HG03442 (cell line): ENCODE results near the gene TMEM184A.

Experiments used
- ATAC-seq: cut with Tn5 transposase; IDR thresholded peaks from one replicate; pipeline ENCODE4 v1.9.1; 2021; ENCODE audit warnings: mild to moderate bottlenecking, moderate library complexity; ENCODE audit not compliant: unreplicated experiment

The TMEM184A gene

DNA sequence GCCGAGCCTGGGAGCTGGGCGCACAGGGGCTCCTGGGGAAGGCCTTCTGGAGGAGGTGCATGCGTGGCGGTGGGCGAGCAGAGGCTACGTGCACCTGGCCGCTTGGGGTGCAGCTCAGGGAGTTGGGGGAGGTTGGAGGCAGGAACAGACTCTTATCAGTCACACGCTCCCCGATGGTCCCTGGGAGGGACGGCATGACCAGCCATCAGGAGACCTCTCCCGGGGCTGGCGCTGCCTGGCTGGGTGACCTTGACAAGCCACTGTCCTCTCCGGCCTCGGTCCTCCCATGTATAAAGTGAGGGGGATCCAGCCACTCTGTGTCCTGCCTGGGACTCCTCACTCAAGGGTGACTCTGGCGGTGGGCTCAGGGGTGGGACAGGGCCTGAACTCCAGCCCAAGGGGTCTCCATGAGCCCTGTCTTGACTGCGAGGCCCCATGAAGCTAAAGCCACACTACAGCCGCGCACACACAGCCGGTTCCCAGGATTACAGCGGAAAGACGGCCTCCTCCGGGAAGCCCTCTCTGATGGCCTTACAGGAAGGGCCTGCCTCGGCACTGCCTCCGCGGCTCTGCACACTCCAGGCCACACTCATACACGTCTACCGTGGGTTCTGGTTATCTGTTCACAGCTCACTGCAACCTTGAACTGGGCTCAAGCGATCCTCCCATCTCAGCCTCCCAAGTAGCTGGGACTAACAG is 2.3 kb downstream of the TMEM184A start:
- ATAC-seq = no peak

DNA sequence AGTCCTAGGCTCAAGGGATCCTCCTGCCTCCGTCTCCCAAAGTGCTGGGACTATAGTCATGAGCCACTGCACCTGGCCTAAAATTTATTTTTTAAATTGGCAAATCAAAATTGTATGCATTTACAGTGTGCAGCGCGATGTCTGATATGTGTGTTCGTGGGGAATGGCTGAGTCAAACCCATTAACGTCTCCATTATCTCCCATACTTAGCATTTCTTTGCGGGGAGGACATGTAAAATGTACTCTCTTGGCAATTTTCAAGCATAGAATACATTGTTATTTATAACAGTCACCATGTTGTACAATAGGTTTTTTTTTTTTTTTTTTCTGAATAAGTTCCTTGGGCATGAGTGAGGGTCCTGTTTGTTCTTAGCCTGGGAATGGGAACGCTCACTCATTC is 3.8 kb downstream of the TMEM184A start:
- no peak for ATAC-seq

DNA sequence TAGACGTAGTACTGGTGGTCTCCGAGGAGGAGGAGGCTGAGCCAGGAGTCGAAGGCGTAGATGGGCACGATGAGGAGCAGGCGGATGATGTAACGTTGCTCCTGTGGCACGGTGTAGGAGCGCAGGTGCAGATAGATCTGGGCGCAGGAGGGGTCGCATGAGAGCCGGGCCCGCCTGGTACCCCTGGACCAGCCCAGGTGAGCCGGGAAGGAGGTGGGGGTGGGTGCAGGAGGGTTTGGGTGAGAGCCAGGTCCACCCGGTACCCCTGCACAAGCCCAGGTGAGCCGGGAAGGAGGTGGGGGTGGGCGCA is 5.2 kb downstream of the TMEM184A start:
- no peak for ATAC-seq

GRCh38 chr7:1550005-1550845 is 5.8 kb downstream of the TMEM184A start:
- no peak for ATAC-seq

DNA sequence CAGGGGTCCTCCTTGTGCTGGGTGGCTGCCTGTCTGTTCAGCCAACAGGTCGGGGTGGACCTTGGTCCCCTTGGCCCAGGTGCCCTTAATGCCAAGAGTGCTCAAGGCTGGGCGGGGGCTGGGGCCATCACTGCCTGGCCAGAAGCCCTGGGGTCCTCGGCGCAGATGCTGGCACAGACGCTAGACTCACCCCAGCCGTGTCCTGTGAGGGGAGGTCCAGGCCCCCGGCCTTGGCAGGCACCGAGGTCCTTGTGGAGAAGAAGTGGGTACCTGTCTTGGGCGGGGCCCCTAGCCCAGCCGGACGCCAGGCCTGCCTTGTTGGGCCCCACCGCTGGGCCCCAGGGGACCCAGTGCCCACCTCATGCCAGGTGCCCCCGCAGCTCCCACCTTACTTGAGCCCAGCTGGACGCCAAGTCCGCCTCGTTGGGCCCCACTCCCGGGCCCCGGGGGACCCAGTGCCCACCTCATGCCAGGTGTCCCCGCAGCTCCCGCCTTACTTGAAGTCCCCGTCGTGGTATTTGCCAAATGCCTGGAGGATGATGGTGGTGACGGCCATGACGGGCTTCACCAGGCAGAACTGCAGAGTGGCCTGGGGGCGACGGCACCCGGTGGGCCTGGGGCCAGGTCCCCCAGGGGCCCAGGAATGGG is 6.5 kb downstream of the TMEM184A start:
- ATAC-seq = no peak

- ATAC-seq = no peak
These were observed 7.1 kb downstream of the TMEM184A start for GRCh38 chr7:1548944-1549343.

- no peak for ATAC-seq
These were observed 7.6 kb downstream of the TMEM184A start for GRCh38 chr7:1548438-1548831.

DNA sequence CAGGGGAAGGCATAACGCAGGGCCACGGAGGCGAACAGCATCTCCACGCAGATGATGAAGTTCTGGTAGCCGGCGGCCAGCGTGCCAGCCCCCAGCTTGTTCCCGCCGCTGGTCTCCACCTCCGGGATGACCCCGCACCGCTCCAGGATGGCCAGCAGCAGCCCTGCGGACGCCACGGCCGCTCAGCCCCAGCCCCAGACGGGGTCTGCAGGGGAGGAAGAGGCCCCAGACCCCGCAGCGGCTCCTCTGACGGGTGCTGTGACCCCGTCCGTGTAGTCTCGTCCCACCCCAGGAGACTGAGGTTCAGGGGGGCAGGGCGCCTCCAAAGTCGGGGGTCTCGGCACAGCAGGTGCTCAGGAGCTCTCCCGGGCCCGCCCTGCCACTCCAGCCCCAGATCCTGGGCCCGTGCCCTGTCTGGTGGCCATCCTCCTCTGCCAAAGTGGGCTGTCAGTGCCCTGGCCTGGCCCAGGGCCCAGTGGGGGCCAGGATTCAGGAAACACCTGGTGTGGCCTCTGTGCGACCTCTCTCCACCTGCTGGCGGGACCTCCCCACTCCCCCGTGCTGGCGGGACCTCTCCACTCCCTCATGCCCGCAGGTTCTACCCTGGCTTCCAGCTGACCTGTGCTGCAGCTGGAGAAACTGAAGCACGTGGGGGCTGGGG is 8.1 kb downstream of the TMEM184A start:
- ATAC-seq = no peak

DNA sequence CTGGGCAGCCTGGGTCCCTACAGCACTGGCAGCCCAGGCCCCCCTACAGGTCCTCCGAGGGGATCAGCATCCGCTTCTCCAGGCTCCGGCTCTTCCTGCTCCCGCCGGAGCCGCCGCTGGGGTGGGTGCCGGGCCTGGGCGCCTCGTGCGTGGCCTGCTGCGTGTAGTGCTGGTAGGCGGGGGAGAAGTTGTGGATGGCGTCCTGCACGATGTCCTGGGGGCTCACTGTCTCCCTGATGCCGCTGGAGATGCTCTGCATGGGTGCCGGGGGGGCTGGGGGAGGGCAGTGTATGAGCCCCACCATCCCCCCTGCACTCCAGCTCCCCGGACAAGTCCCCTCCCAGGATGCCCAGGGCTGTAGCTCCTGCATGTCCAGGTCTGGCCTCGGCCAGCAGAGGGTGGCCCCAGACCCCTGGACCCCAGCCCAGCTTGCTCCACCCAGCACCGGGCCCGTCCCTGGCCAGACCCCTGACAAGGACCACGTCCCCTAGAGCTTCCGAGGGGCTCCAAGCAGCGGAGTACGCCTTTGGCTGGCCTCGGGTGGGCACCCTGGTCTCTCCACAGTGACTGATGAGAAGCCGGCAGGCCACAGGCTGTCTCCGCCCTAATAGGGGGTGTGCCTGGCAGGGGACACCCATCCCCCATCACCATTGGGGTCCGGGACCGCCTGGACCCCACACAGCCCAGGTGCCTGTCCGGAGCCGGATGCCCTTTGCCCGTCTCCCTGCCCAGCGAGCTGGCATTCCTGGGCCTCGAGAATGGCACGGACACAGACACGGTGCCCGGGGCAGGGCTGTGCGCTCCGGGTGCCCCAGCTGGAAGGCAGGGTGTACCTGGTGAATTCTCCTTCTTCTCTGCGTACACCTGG is 8.9 kb downstream of the TMEM184A start:
- ATAC-seq = no peak

GRCh38 chr7:1546274-1546908 is 9.6 kb downstream of the TMEM184A start:
- ATAC-seq = no peak

- ATAC-seq = no peak
These were observed 10.4 kb downstream of the TMEM184A start for GRCh38 chr7:1545417-1546246.

- no peak for ATAC-seq
These were observed 11.0 kb downstream of the TMEM184A start for GRCh38 chr7:1544896-1545416.

- ATAC-seq = no peak
These were observed 11.7 kb downstream of the TMEM184A start for GRCh38 chr7:1544178-1544895.

GRCh38 chr7:1543826-1544177 is 12.2 kb downstream of the TMEM184A start:
- no peak for ATAC-seq

DNA sequence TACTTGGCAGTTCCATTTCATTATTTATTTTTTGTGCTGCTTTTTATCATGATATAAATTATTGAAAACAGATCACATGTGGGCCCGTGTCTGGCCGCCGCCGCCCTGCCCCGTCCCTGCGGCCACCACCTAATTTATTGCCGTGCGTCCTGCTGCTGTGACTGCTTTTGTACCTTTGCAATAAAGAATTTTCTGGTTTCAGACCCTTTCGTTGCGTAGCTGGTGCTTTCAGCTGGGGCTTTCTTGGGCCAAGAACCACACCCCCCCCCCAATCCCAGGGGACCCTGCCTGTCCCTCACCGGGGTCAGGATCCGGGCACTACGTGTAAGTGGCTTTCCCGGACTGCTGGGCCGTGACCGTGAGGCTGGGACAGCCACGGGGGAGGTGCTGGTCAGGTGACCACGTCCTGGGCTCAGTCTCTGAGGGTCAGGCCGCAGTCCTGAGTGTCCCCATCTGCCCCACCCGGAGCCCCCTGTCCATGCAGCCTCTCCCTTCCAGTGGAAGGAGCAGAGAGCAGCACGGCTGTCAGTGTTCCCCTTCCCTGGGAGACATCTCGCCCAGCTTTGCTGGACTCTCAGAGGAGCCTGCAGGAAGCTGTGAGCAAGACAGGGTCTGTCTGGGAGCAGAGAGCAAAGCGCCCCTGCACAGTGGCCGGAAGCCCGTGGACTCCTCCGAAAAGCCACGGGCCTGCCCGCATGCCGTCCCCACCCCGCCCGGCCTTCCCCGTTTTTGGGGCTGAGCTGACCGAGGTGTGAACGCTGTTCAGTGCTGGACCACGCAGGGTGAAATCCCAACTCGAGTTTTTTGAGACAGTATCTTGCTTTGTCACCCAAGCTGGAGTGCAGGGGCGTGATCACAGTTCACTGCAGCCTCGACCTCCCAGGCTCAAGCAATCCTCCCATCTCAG is 12.9 kb downstream of the TMEM184A start:
- no peak for ATAC-seq

DNA sequence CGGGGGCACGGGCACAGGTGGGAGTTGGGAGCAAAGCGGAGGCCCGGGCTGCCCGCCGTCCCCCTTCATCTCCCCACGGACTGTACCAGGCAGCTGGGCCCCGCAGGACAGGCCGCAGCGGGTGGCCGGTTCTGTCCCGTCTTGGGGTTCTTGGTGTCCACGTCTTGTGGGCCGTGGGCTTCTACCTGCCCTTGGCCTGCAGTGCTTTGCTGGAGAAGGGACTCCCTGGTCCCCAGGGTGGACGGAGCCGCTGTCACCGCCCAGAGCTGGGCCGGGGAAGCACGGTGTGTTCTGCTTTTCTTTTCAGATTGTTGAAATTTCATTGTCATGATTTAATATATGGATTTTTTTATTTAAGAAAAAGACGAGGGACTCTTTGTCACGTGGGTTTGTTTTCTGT is 13.7 kb downstream of the TMEM184A start:
- ATAC-seq = no peak

DNA sequence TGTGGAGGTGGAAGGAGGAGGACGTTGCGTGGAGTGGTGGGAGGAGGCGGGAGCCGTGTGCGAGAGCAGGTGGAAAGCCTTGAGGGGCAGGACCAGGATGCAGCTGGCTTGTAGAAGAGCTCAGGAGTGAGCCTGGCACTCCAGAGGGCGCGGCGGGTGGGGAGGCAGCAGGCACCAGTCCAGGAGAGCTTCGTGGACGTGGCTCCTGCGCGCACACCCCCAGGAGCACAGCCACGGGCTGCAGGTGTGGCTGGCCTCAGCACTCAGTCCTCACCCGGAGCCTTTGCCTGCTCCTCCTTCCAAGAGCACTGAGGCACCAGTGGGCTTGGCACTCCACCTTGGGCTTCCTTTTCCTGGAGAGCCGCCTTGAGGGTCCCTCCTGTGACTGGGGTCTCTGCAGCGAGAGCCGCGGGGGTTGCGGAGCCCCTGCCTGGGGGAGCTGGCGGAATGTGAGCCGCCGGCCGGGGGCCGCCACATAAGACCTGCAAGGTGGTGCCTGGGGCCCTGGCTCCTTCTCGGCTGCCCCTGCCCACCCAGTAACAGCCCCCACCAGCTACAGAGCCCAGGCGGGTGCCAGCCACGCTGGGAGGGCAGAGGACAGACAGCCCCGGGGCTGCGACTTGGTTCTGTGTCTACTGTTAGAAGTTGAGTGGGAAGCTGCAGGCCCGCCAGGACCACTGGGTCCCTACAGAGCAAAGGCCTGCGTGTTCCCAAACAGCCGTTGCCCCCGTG is 14.4 kb downstream of the TMEM184A start:
- ATAC-seq = no peak
